ENCODE data around the gene SOX4. TPM values are rescaled to one million over a fixed set of nuclear protein-coding genes. Genes with fewer than 3 reads are reported as not detected.

SOX4 gene
- total RNA-seq, 4 donors from 2014 or later, result 0.80 to 1.6 (median 1.0) TPM

GRCh38 chr6:21556968-21557721 lies 36.4 kb upstream of the SOX4 start:
- ATAC-seq (peak; percentile 75 to 79), DNase-seq (peak in 1 of 2 donors; percentile 9)
- TF ChIP-seq CTCF (IDR thresholded peaks at IDR 0.05 in 4 of 5, conservative IDR thresholded peaks at IDR 0.05 in 1 of 5) (no peak), POLR2A (IDR thresholded peaks at IDR 0.05) (no peak)
- in situ Hi-C loops (cut with MboI; ENCODE audit: low sequenced_read_pairs in 4 of 4), result no loop called here
- H3K27ac ChIP-seq, result peak overlapping the region in 2 of 4 donors; percentile 3 to 54
- H3K9me3 ChIP-seq, result no peaks in the 10 kb centered on the region
- no peaks in the 10 kb centered on the region for H3K36me3 ChIP-seq
- H3K4me3 ChIP-seq, result no peak overlapping the region
- no peaks in the 10 kb centered on the region for H3K27me3 ChIP-seq
- H3K4me1 ChIP-seq, result peaks cover 3 to 4% of the 10 kb centered on the region in 2 donors
- intact Hi-C loops (cut with DNase I; ENCODE audit: low total_unique reads), result no loop called here

GRCh38 chr6:21559238-21559637 lies 34.3 kb upstream of the SOX4 start:
- in situ Hi-C loops (cut with MboI; ENCODE audit: low sequenced_read_pairs in 4 of 4), result no loop called here
- ATAC-seq, result no peak
- Histone ChIP-seq H3K4me1 (peaks cover 3 to 4% of the 10 kb centered on the region in 2 donors), H3K36me3 (no peaks in the 10 kb centered on the region), H3K4me3 (no peak overlapping the region), H3K27ac (no peak overlapping the region), H3K9me3 (no peaks in the 10 kb centered on the region), H3K27me3 (no peaks in the 10 kb centered on the region)
- no peak for DNase-seq
- TF ChIP-seq POLR2A (IDR thresholded peaks at IDR 0.05) (no peak), CTCF (IDR thresholded peaks at IDR 0.05 in 4 of 5, conservative IDR thresholded peaks at IDR 0.05 in 1 of 5) (no peak)
- intact Hi-C loops (cut with DNase I; ENCODE audit: low total_unique reads), result no loop called here

GRCh38 chr6:21560249-21560648 lies 33.3 kb upstream of the SOX4 start:
- DNase-seq, result no peak
- no peaks in the 10 kb centered on the region for H3K36me3 ChIP-seq
- H3K4me3 ChIP-seq, result no peak overlapping the region
- ATAC-seq, result no peak
- intact Hi-C loops (cut with DNase I; ENCODE audit: low total_unique reads), result no loop called here
- H3K4me1 ChIP-seq, result peaks cover 3 to 4% of the 10 kb centered on the region in 2 donors
- no peaks in the 10 kb centered on the region for H3K27me3 ChIP-seq
- no peak for TF ChIP-seq POLR2A (IDR thresholded peaks at IDR 0.05)
- no peak for TF ChIP-seq CTCF (IDR thresholded peaks at IDR 0.05 in 4 of 5, conservative IDR thresholded peaks at IDR 0.05 in 1 of 5)
- H3K27ac ChIP-seq, result no peak overlapping the region
- H3K9me3 ChIP-seq, result no peaks in the 10 kb centered on the region
- in situ Hi-C loops (cut with MboI; ENCODE audit: low sequenced_read_pairs in 4 of 4), result no loop called here

- ATAC-seq, result no peak
- H3K9me3 ChIP-seq, result no peaks in the 10 kb centered on the region
- H3K27me3 ChIP-seq, result no peaks in the 10 kb centered on the region
- in situ Hi-C loops (cut with MboI; ENCODE audit: low sequenced_read_pairs in 4 of 4), result no loop called here
- no peaks in the 10 kb centered on the region for H3K4me1 ChIP-seq
- no peak overlapping the region for H3K4me3 ChIP-seq
- H3K27ac ChIP-seq, result no peak overlapping the region
- intact Hi-C loops (cut with DNase I; ENCODE audit: low total_unique reads), result no loop called here
- DNase-seq, result no peak
- TF ChIP-seq POLR2A (IDR thresholded peaks at IDR 0.05), result no peak
- no peak for TF ChIP-seq CTCF (IDR thresholded peaks at IDR 0.05 in 4 of 5, conservative IDR thresholded peaks at IDR 0.05 in 1 of 5)
- H3K36me3 ChIP-seq, result no peaks in the 10 kb centered on the region
Observed at GRCh38 chr6:21565431-21565830, 28.1 kb upstream of the SOX4 start.

All from gastrocnemius medialis (tissue), 4 donors.